ENCODE data around the gene RGR.

DNA sequence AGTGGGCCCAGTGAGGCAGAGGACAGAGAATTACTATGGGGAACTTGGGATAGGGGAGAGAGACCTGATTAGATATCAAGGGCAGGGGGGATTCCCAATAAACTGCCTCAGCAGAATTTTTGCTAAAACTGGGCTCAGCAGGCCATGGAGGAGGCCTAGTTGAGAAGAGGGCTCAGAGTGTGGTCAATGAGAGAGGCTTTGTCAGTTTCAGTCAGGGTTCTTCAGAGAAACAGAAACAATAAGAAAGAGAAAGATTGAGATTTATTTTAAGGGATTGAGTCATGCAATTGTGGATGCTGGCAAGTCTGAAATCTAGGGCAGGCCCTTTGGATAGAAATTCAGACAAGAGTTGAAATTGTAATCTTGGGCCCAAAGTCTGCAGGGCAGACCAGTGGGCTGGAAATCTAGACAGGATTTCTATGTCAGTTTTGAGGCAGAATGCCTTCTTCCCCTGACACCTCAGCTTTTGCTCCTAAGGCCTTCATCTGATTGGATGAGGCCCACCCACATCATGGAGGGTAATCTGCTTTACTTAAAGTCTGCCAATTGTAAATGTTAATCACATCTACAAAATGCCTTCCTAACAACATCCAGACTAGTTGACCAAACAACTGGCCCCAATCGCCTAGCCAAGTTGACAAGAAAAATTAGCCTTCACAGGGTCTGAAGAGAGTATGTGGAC lies 50.1 kb downstream of the RGR start:
- TF ChIP-seq CTCF (IDR thresholded peaks at IDR 0.05) (no peak), SP1 (CRISPR knock-in tag; conservative IDR thresholded peaks at IDR 0.05) (no peak), GABPB1 (CRISPR knock-in tag; IDR thresholded peaks at IDR 0.05) (no peak), CREB1 (CRISPR knock-in tag; IDR thresholded peaks at IDR 0.05) (no peak), TCF7 (CRISPR knock-in tag; IDR thresholded peaks at IDR 0.05; ENCODE audit: low read depth) (no peak), CBFB (CRISPR knock-in tag; IDR thresholded peaks at IDR 0.05; ENCODE audit: low read depth) (no peak), GRHL2 (CRISPR knock-in tag; IDR thresholded peaks at IDR 0.05; ENCODE audit: insufficient replicate concordance, severe bottlenecking) (no peak), FOXK1 (CRISPR knock-in tag; IDR thresholded peaks at IDR 0.05) (no peak), NFATC4 (CRISPR knock-in tag; IDR thresholded peaks at IDR 0.05) (no peak), ELF4 (CRISPR knock-in tag; IDR thresholded peaks at IDR 0.05; ENCODE audit: low read depth) (no peak)
- TF ChIP-seq, protein P1, sequence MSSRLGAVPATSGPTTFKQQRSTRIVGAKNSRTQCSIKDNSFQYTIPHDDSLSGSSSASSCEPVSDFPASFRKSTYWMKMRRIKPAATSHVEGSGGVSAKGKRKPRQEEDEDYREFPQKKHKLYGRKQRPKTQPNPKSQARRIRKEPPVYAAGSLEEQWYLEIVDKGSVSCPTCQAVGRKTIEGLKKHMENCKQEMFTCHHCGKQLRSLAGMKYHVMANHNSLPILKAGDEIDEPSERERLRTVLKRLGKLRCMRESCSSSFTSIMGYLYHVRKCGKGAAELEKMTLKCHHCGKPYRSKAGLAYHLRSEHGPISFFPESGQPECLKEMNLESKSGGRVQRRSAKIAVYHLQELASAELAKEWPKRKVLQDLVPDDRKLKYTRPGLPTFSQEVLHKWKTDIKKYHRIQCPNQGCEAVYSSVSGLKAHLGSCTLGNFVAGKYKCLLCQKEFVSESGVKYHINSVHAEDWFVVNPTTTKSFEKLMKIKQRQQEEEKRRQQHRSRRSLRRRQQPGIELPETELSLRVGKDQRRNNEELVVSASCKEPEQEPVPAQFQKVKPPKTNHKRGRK (CRISPR knock-in tag; IDR thresholded peaks at IDR 0.05; ENCODE audit: borderline replicate concordance) = no peak
- TF ChIP-seq, protein P2, sequence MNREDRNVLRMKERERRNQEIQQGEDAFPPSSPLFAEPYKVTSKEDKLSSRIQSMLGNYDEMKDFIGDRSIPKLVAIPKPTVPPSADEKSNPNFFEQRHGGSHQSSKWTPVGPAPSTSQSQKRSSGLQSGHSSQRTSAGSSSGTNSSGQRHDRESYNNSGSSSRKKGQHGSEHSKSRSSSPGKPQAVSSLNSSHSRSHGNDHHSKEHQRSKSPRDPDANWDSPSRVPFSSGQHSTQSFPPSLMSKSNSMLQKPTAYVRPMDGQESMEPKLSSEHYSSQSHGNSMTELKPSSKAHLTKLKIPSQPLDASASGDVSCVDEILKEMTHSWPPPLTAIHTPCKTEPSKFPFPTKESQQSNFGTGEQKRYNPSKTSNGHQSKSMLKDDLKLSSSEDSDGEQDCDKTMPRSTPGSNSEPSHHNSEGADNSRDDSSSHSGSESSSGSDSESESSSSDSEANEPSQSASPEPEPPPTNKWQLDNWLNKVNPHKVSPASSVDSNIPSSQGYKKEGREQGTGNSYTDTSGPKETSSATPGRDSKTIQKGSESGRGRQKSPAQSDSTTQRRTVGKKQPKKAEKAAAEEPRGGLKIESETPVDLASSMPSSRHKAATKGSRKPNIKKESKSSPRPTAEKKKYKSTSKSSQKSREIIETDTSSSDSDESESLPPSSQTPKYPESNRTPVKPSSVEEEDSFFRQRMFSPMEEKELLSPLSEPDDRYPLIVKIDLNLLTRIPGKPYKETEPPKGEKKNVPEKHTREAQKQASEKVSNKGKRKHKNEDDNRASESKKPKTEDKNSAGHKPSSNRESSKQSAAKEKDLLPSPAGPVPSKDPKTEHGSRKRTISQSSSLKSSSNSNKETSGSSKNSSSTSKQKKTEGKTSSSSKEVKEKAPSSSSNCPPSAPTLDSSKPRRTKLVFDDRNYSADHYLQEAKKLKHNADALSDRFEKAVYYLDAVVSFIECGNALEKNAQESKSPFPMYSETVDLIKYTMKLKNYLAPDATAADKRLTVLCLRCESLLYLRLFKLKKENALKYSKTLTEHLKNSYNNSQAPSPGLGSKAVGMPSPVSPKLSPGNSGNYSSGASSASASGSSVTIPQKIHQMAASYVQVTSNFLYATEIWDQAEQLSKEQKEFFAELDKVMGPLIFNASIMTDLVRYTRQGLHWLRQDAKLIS (CRISPR knock-in tag; IDR thresholded peaks at IDR 0.05; ENCODE audit: borderline replicate concordance) = no peak
- TF ChIP-seq, protein P3, sequence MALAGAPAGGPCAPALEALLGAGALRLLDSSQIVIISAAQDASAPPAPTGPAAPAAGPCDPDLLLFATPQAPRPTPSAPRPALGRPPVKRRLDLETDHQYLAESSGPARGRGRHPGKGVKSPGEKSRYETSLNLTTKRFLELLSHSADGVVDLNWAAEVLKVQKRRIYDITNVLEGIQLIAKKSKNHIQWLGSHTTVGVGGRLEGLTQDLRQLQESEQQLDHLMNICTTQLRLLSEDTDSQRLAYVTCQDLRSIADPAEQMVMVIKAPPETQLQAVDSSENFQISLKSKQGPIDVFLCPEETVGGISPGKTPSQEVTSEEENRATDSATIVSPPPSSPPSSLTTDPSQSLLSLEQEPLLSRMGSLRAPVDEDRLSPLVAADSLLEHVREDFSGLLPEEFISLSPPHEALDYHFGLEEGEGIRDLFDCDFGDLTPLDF (CRISPR knock-in tag; IDR thresholded peaks at IDR 0.05) = no peak

All from WTC11 (cell line).